ENCODE results near the gene CDH4.

Gene CDH4

GRCh38 chr20:61702246-61702645, 450.2 kb downstream of the CDH4 start:
- DNase-seq (ENCODE audit: low read depth, low spot score) = no peak

DNA sequence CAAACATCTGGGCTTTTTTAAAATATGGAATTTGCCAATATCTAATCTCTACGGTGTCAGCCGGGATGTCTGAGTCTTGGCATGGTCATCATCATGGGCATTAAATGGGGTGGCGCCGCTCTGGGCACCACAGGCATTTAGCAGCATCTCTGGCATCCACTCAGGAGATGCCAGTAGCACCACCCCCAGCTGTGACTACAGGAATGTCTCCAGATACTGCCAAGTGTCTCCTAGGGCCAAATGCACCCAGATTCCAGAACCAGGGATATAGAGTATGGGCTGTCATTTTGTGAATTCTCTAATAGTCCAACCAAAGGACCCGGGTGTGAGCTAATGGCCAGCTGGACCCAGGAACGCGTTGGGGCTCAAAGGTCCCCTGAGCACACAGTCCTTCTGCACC, 452.6 kb downstream of the CDH4 start:
- no peak for DNase-seq (ENCODE audit: low read depth, low spot score)

DNA sequence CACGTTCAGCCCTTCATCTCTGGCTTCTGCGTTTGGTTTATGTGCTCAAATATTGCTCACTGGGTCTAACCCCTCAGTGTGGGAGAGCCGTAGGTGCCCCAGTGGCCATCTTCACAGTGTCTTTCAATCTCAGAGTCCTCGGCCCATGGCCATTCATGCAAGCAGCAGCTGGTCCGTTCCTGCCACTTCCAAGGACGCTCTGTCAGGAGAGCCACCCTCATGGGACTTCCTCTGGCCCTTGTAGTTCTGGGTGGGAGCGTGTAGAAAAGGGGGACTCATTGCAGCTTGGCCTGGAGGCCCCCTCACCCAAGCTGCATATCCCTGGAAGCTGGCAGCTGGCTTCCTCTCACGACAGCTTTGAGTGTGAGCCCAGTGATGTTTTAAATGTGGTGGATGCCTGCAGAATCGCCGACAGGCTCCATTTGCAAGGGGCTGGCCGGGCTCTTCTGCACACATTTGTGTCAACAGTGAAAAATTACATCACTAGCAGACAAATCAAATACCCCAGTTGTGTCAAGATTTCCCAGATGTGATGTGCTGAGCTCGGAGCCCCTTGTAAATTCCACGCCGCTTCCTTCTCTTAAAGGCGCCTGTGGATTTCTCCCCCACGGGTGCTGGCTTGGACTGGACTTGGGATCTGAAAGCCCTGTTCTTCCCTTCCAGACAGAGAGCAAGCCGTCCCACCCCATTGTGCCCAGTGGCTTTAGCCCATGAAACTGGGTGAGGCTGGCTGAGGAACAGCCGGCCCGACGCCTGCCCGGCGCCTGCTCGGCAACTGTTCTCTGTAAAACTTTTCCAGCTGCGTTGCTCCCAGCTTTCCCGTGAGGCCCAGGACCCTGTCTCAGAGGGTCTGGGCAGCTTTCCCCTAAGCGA, 453.6 kb downstream of the CDH4 start:
- DNase-seq (ENCODE audit: low read depth, low spot score) = no peak

DNA sequence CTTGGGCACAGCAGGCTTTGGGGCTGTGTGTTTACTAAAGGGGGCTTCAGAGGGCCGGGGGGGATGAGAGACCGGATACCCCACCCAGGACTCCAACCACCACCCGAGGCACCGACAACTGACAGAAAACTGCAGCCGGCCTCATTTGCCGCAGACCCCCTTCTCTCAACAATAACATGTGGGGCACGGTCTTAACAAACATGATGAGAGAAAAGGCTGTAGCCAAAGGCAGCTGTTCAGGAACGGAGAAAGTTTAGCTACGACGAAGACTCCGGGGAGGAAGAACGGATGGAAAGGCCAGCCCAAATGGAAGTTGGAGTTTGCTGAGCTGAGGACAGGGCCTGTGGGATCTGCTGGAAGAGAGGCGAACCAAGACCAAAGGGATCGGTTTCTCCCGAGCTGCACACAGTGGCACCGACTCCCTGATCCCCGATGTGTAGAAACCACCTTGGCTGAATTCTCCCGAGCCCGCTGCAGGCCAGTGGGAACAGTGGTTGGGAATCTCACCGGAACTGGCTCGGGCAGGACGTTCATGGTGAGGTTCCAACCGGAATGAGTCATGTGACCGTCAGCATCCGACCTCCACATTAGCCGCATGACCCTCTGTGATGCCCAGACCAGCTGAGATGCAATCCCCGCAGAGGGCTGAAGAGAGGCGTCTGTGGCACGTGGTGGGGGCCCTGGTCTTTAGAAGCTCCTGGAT, 454.3 kb downstream of the CDH4 start:
- DNase-seq (ENCODE audit: low read depth, low spot score) = no peak

DNA sequence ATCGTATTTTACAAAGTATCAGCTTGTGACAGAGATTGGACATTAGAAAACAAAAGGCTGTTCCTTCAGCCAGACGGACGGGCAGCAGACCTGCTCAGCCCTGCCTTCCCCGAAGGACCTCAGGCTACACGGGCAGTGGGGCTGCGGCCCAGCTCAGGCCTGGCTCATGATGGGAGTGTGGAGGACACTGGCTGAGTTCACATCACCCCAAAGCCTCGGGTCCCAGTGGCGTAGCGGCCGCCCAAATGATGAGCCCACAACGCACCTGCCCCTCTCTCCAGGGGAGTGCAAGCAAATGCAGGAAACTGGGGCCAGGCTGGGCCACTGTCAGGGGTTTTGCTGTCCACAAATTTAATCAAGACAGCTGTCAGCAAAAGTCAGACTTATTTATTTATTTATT, 456.8 kb downstream of the CDH4 start:
- no peak for DNase-seq (ENCODE audit: low read depth, low spot score)

DNA sequence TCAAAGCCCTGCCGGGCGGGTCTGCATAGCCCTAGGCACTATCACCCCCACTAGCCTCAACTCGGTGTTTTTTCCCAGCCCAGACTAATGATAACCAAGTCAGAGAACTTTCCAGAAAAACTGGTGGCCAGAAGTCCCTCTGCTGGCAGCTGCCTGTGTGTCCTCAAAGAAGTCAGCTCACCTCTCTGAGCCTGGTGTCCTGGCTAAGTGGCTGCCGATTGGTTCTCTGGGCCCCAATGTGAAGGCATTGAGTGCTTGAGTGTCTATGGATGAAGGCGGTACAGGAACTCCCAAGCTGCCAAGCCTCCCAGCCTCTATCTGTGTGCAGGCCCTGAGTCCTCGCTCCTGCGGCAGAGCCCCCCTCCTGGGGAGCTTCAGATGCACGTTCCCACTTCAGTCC, 458.0 kb downstream of the CDH4 start:
- no peak for DNase-seq (ENCODE audit: low read depth, low spot score)

GRCh38 chr20:61712688-61713087, 460.6 kb downstream of the CDH4 start:
- DNase-seq (ENCODE audit: low read depth, low spot score) = no peak

DNA sequence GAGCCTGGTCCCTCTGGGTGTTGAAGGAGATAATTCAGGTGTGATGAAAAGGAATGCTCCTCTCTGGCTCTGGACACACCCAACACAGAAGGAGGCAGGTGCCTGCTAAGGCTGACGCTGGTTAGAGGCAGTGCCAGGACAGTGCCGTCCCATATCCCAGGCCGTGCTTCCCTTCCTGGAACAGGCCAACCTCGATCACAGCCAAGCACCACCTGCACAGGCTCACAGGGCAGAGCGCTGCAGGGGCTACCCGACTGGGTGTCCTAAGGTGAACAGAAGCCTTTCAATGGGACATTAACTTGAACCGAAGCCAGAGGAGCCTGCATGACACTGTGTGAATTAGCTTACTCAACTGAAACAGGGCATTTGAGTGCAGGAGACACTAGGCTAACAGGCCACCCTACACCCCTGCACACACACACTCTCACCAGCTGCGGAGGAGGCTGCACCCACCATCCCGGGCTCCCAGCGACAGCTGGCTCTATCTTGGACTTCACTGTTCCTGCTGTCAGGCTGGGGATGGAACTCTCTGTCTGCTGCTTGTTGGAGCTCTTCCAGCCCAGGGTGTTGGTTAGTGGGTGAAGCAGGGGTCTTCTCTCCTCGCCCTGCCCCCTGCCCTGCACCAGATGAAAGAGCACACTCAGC, 466.4 kb downstream of the CDH4 start:
- no peak for DNase-seq (ENCODE audit: low read depth, low spot score)

DNA sequence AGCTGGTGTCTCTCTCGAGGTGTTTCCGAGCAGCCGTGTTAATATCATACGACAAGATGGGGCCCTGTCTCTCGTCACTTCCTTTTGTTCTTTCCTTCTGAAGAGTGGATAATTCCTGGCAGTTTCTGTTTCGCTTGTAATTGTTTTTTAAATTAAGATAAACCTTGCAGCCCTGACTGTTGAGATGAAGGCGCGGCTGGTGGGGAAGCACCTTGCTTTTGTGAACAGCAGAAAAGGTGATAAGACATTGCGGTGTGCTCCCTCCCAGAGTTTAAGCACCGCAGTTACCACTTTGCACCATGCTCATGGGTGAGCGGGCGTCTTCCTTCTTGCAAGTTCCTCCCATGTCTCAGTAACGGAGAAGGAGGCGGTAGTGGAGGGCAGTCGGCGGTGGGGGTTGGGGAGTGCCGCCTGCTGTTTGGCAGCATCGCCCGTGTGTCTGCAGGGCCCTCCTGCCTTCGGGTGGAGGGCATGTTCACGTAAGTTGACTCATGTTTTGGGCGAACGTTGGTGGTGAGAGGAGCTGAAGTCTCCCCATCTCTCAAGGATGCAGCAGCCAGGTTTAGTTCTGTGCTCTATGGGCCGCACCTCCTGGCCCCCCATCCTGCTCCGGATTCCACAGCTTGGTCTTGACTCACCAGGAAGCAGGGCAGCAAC, 467.8 kb downstream of the CDH4 start:
- no peak for DNase-seq (ENCODE audit: low read depth, low spot score)

DNA sequence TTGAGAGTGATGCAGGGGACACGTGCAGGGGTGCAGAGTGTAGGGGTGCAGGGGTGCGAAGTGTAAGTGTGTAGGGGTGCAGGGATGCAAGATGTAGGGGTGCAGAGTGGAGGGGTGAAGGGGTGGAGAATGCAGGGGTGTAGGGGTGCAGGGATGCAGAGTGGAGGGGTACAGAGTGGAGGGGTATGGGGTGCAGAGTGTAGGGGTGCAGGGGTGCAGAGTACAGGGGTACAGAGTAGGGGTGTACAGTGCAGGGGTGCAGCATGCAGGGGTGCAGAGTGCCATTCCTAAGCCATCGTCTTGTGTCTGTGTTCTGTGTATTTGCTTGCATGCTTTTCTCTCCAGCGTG, 468.3 kb downstream of the CDH4 start:
- no peak for DNase-seq (ENCODE audit: low read depth, low spot score)

GRCh38 chr20:61722146-61722678, 470.2 kb downstream of the CDH4 start:
- no peak for DNase-seq (ENCODE audit: low read depth, low spot score)

- DNase-seq (ENCODE audit: low read depth, low spot score) = no peak
Observed at GRCh38 chr20:61723529-61724257, 471.6 kb downstream of the CDH4 start.

GRCh38 chr20:61724376-61724775, 472.3 kb downstream of the CDH4 start:
- no peak for DNase-seq (ENCODE audit: low read depth, low spot score)

DNA sequence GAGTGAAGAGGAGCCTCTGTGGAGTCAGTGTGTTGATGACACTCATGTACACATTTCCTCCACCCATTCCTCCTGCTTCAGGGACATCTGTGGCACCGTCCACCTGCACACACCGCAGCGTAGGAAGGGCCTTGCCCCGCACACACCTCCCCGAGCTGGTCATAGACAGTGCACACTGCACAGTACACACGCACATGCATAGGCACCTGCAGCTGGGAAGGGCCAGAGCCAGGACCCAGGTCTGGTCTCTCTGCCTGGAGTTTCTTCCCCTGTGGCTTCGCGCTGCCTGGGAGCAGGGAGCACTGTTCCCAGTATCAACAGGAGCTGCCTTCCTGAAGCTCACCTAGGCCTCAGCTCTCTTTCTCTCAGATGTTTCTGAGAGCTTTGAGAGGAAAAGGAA, 473.1 kb downstream of the CDH4 start:
- DNase-seq (ENCODE audit: low read depth, low spot score) = no peak

DNA sequence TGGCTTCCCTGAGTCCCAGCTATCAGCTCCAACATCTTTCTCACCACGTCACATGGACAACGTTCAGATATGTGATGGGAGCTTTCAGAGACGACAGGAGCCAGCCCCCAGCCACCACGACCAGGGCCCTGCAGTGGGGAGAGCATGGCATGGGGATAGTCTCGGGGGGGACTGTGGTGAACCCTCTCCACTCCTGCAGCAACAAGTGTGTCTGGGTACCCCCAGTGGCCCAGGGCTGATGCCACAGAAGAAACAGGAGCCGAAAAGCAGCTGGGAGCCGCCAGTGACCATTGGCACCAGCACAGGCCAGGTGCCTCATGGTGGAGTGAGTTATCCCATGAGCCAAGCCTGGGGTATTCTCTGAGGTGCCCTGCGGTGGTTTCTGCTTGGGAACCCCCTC, 473.9 kb downstream of the CDH4 start:
- DNase-seq (ENCODE audit: low read depth, low spot score) = no peak

DNA sequence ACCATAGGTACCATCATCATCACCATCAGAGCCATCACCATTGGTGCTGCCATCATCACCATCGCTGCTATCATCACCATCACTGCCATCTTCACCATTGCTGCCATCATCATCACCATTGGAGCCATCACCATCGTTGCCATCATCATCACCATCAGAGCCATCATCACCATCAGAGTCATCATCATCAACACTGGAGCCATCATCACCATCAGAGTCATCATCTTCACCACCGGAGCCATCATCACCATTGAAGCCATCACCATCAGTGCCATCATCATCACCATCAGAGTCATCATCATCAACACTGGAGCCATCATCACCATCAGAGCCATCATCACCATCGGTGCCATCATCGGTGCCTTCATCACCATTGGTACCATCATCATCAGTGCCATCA, 474.9 kb downstream of the CDH4 start:
- DNase-seq (ENCODE audit: low read depth, low spot score) = no peak

DNA sequence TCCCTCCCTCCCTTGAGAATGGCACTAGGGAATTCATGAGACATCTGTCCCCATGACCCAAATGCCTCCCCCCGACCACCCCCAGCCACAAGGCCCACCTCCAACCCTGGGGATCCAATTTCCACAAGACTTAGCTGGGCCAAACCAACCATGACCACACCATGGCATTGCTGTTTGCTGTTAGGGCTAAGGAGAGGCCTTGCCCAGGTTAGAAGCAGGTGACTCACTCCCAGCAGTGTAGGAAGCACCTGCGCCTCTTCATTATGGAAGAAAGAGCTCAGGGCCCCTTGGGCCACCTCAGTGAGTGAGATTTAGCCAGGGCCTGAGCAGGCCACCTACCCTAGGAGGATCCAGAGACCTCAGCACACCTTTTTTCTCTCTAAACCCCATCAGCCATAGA, 475.7 kb downstream of the CDH4 start:
- no peak for DNase-seq (ENCODE audit: low read depth, low spot score)

- DNase-seq (ENCODE audit: low read depth, low spot score) = no peak
Observed at GRCh38 chr20:61728326-61728725, 476.3 kb downstream of the CDH4 start.

- DNase-seq (ENCODE audit: low read depth, low spot score) = no peak
Observed at GRCh38 chr20:61728786-61729770, 477.0 kb downstream of the CDH4 start.
